ENCODE measurements around the gene RPL38.

GRCh38 chr17:74253036-74253435, 49.6 kb downstream of the RPL38 start:
- TF ChIP-seq EZH2 (IDR thresholded peaks at IDR 0.05; ENCODE audit: low read length, unreplicated experiment) (no peak), CTCF (conservative IDR thresholded peaks at IDR 0.05; ENCODE audit: low read depth, low read length) (no peak), EZH2phosphoT487 (IDR thresholded peaks at IDR 0.05; ENCODE audit: borderline replicate concordance, low read length) (no peak)
